Activated naive CD4-positive, alpha-beta T cell treated with anti-CD3 and anti-CD28 coated beads for 36 hours (primary cell): ENCODE results near the gene SLC38A10. TPM values are rescaled to one million over a fixed set of nuclear protein-coding genes. Genes with fewer than 3 reads are reported as not detected.
"Not testable (repeated sequence)": the region's sequence is repeated elsewhere in the genome, so short reads cannot be mapped to it uniquely, and the experiment has no call there.

Experiments used
- CTCF ChIA-PET: fragments of 350-600 bp; sonication (Branson Sonifier 250); formaldehyde crosslinking; loops from one replicate; lab custom pipeline; 2021; ENCODE audit warnings: antibody characterized with exemption; lab: Charles Lee
- DNase-seq: peaks from one replicate; pipeline ENCODE4 v3.0.0-alpha.2; 2020
- H3K27ac Mint-ChIP-seq: one replicate; pipeline ENCODE4 v1.8.0; 2021; ENCODE audit warnings: mild to moderate bottlenecking, mixed read lengths
- H3K27me3 Mint-ChIP-seq: one replicate; pipeline ENCODE4 v1.8.0; 2021; ENCODE audit warnings: low read depth, mixed read lengths
- H3K36me3 Mint-ChIP-seq: one replicate; pipeline ENCODE4 v1.8.0; 2021; ENCODE audit warnings: low read depth, mixed read lengths
- H3K4me1 Mint-ChIP-seq: one replicate; pipeline ENCODE4 v1.8.0; 2021; ENCODE audit warnings: low read depth, mixed read lengths
- H3K4me3 Mint-ChIP-seq: one replicate; pipeline ENCODE4 v1.8.0; 2021; ENCODE audit warnings: mild to moderate bottlenecking, moderate library complexity, mixed read lengths
- H3K9me3 Mint-ChIP-seq: one replicate; pipeline ENCODE4 v1.8.0; 2021; ENCODE audit warnings: mixed read lengths
- intact Hi-C: fragments of 100-400 bp; cut with micrococcal nuclease; formaldehyde crosslinking; loops from one replicate; pipeline ENCODE4 v1.15.1; 2023
- total RNA-seq, 2 experiments: library from RNA; stranded (reverse); gene quantifications; one replicate each; pipeline ENCODE4 v1.2.3, GENCODE V29; 2021

Gene SLC38A10
- total RNA-seq, 2 experiments from 2014 or later: 29.1 to 31.9 TPM

- CTCF ChIA-PET: no interaction called here
- intact Hi-C loops: no loop called here
- peaks cover 12% of the 10 kb centered on the region for H3K36me3 Mint-ChIP-seq
- no peaks in the 10 kb centered on the region for H3K9me3 Mint-ChIP-seq
- no peak overlapping the region for H3K4me3 Mint-ChIP-seq
- H3K4me1 Mint-ChIP-seq: no peaks in the 10 kb centered on the region
- no peak for DNase-seq
- H3K27me3 Mint-ChIP-seq: no peaks in the 10 kb centered on the region
- H3K27ac Mint-ChIP-seq: no peak overlapping the region
These were observed 65.5 kb downstream of the SLC38A10 start for GRCh38 chr17:81229666-81229920.

- no peak overlapping the region for H3K27ac Mint-ChIP-seq
- H3K9me3 Mint-ChIP-seq: no peaks in the 10 kb centered on the region
- H3K36me3 Mint-ChIP-seq: peaks cover 12% of the 10 kb centered on the region
- DNase-seq: no peak
- intact Hi-C loops: no loop called here
- no peak overlapping the region for H3K4me3 Mint-ChIP-seq
- peaks cover under 1% of the 10 kb centered on the region for H3K4me1 Mint-ChIP-seq
- CTCF ChIA-PET: no interaction called here
- no peaks in the 10 kb centered on the region for H3K27me3 Mint-ChIP-seq
These were observed 66.1 kb downstream of the SLC38A10 start for GRCh38 chr17:81228834-81229665.

- Mint-ChIP-seq H3K4me1 (peaks cover 7% of the 10 kb centered on the region), H3K9me3 (no peaks in the 10 kb centered on the region), H3K36me3 (peaks cover 12% of the 10 kb centered on the region), H3K27me3 (no peaks in the 10 kb centered on the region), H3K4me3 (no peak overlapping the region), H3K27ac (no peak overlapping the region)
- intact Hi-C loops: no loop called here
- no peak for DNase-seq
- CTCF ChIA-PET: no interaction called here
These were observed 66.7 kb downstream of the SLC38A10 start for GRCh38 chr17:81228420-81228819.

GRCh38 chr17:81227630-81228029 lies 67.5 kb downstream of the SLC38A10 start:
- intact Hi-C loops, DNase-seq, H3K9me3 Mint-ChIP-seq, H3K4me1 Mint-ChIP-seq, H3K4me3 Mint-ChIP-seq, H3K27ac Mint-ChIP-seq, H3K27me3 Mint-ChIP-seq: not testable (repeated sequence)
- peaks cover 11% of the 10 kb centered on the region for H3K36me3 Mint-ChIP-seq
- CTCF ChIA-PET: interaction anchor here (0.5 kb wide), 1 partner anchor 1824 kb away, joined by 3 read pairs; no protein-coding TSS in a partner anchor

- peaks cover 1% of the 10 kb centered on the region for H3K36me3 Mint-ChIP-seq
- no peaks in the 10 kb centered on the region for H3K9me3 Mint-ChIP-seq
- peak overlapping the region; percentile 77 for H3K4me3 Mint-ChIP-seq
- CTCF ChIA-PET: no interaction called here
- intact Hi-C loops: loop anchor here (1.0 to 5.0 kb wide), 4 partner anchors 16 to 330 kb away; partner anchors contain the start of genes NDUFAF8 and TEPSIN
- peak overlapping the region; percentile 13 for H3K27ac Mint-ChIP-seq
- DNase-seq: no peak
- H3K4me1 Mint-ChIP-seq: peaks cover 16% of the 10 kb centered on the region
- H3K27me3 Mint-ChIP-seq: no peaks in the 10 kb centered on the region
These were observed 71.4 kb downstream of the SLC38A10 start for GRCh38 chr17:81223762-81224130.

DNA sequence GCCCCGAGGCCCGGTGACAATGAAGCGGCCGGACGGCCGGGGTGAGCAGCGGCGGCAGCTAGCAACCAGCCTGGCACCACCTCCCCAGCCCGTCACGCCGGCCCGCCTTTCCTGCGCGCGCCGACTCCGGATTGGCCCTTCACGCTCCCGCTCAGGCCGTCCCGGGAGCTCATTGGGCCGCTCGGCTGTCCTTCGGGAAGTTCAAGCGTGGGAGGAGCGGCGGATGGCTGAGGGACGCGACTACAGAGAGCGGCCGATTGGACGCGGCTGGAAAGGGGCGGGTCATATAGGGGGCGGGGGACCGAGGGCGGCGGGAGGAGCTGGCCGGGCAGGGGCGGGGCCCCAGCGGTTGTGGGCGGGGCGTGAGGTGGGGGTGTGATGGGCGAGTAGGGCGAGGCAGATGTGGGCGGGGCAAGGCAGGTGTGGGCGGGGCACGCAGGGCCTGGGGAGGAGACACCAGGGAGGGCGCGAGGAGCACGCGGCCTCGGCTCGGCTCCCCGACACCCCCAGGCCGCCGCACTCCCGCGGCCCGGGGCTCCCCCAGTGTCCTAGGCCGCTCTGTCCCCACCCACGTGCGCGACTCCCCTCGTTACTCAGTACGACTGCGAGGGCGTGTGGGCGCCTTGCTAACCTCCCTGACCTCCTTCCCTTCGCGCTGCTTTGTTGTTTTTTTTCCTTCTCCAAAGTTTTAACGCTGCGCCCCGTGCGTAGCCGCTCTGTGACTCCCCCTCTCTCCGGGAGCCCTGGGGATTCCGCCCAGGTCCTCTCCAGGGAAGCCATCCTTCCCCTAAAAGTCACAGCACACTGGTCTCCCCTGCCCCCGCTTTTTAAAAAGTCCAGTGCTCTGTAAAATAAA lies 72.0 kb downstream of the SLC38A10 start, which contains the start of gene CEP131:
CEP131 (minus strand) TSS at position 60 of the 856 bp plus-strand sequence. CDS start 2,909 bp downstream, outside the sequence.
- CTCF ChIA-PET: interaction anchor here (0.7 kb wide), 1 partner anchor 261 kb away, joined by 4 read pairs; no protein-coding TSS in a partner anchor
- Mint-ChIP-seq H3K9me3 (no peaks in the 10 kb centered on the region), H3K4me3 (peak within 1 kb of the TSS; percentile 77), H3K36me3 (peaks cover 1% of the 10 kb centered on the region), H3K4me1 (peaks cover 16% of the 10 kb centered on the region), H3K27ac (peak within 1 kb of the TSS; percentile 13), H3K27me3 (no peaks in the 10 kb centered on the region)
- intact Hi-C loops: loop anchor here (1.0 to 5.0 kb wide), 4 partner anchors 16 to 330 kb away; partner anchors contain the start of genes NDUFAF8 and TEPSIN
- DNase-seq: peak; percentile 100

DNA sequence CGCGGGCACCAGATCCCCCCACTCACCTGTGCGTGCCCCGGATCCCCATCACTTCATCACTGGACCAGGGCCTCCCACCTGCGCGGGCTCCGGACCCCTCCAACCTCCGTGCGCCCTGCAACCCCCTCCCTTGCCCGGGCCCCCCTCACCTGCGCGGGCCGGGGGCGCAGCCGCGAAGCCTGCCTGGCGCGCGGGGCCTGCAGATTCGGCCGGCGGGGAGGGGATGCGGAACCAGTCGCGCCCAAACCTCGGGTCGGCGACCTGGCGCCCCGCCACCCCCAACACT lies 72.5 kb downstream of the SLC38A10 start:
- intact Hi-C loops: loop anchor here (5.0 kb wide), 1 partner anchor 190 kb away; no protein-coding TSS in a partner anchor
- DNase-seq: no peak
- peaks cover 16% of the 10 kb centered on the region for H3K4me1 Mint-ChIP-seq
- no peaks in the 10 kb centered on the region for H3K27me3 Mint-ChIP-seq
- H3K27ac Mint-ChIP-seq: no peak overlapping the region
- peaks cover 3% of the 10 kb centered on the region for H3K36me3 Mint-ChIP-seq
- H3K9me3 Mint-ChIP-seq: no peaks in the 10 kb centered on the region
- CTCF ChIA-PET: interaction anchor here (0.7 kb wide), 1 partner anchor 262 kb away, joined by 4 read pairs; no protein-coding TSS in a partner anchor
- H3K4me3 Mint-ChIP-seq: peak overlapping the region; percentile 68

- no peaks in the 10 kb centered on the region for H3K27me3 Mint-ChIP-seq
- CTCF ChIA-PET: no interaction called here
- H3K36me3 Mint-ChIP-seq: peaks cover 4% of the 10 kb centered on the region
These were observed 73.1 kb downstream of the SLC38A10 start for GRCh38 chr17:81221842-81222619.

DNA sequence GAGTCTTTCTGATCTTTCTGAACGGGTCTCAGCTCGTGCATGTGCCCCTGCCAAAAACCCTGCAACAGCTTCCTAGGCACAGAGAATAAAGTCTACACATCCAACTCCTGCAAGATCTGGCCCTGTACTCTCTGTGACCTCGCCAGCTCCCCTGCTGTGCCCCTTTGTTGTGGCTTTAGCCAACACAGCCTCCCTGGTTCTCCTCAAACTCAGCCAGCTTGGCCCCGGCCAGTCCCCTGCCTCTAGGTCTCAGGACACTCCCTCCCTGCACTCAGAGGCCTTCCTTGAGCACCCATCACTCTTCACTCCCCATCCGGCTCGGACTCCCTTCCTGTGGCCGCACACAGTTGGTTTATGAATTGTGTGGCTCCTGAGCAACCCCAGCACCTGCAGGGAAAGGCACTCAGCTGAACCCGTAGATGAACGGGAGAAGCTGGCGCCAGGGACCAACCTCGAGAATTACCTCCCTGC lies 73.7 kb downstream of the SLC38A10 start:
- H3K4me3 Mint-ChIP-seq: peak overlapping the region; percentile 68
- H3K27ac Mint-ChIP-seq: no peak overlapping the region
- H3K9me3 Mint-ChIP-seq: no peaks in the 10 kb centered on the region
- H3K27me3 Mint-ChIP-seq: no peaks in the 10 kb centered on the region
- no peak for DNase-seq
- H3K4me1 Mint-ChIP-seq: peaks cover 16% of the 10 kb centered on the region
- H3K36me3 Mint-ChIP-seq: peaks cover 4% of the 10 kb centered on the region
- CTCF ChIA-PET: no interaction called here
- intact Hi-C loops: loop anchor here (5.0 kb wide), 1 partner anchor 189 kb away; no protein-coding TSS in a partner anchor

More at GRCh38 chr17:81221842-81222619, 73.1 kb downstream of the SLC38A10 start:
- Mint-ChIP-seq H3K9me3 (no peaks in the 10 kb centered on the region), H3K27ac (no peak overlapping the region), H3K4me1 (peaks cover 16% of the 10 kb centered on the region), H3K4me3 (peak overlapping the region; percentile 68)
- intact Hi-C loops: loop anchor here (5.0 kb wide), 1 partner anchor 190 kb away; no protein-coding TSS in a partner anchor
- DNase-seq: no peak

DNA sequence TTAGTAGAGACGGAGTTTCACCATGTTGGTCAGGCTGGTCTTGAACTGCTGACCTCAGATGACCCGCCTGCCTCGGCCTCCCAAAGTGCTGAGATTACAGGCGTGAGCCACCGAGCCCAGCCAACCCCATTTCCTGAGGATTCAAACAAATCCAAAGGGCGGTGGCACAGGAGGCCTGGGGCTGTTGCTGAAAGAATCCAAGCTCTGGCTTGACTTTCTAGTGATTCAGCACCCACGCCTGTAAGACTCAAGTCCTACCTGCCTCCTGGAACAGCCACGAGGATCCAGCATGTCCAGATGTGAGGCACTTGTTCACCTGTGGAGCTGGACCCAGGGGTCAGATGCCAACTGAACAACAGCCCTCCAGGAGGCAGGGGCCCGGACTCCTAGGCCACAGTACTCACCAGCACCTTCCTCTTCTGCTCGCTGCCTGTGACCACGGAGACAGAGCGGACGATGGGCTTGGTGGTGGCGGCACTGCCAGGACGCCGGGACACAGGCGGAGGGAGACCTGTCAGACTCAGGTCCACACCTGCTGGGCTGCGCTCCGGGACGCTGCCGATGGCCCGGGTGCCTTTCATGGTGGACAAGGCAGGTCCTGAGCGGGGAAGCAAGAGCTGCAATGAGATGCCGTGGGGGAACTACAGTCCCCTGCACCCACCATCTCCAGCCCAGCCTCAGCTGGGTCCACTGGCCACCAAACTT lies 75.5 kb downstream of the SLC38A10 start:
- intact Hi-C loops: loop anchor here (5.0 kb wide), 1 partner anchor 187 kb away; no protein-coding TSS in a partner anchor
- Mint-ChIP-seq H3K4me3 (no peak overlapping the region), H3K9me3 (no peaks in the 10 kb centered on the region), H3K4me1 (peaks cover 16% of the 10 kb centered on the region), H3K36me3 (peaks cover 4% of the 10 kb centered on the region), H3K27ac (no peak overlapping the region), H3K27me3 (no peaks in the 10 kb centered on the region)
- no peak for DNase-seq
- CTCF ChIA-PET: no interaction called here

DNA sequence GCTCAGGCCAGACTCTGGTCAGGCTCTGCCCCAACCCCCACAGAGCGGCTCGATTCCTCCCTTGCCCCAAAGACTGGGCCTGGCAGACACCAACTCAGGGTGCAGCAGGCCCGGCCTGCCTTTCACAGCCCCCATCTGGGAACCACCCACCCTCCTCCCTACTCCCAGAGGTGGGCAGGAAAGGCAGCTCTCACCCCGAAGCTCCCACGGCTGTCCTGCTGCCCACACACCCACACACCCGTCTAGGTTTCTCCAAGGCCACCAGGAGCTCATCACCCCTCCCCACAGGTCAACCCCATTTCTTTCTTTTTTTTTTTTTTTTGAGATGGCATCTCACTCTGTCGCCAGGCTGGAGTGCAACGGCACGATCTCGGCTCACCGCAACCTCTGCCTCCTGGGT lies 76.1 kb downstream of the SLC38A10 start:
- CTCF ChIA-PET: no interaction called here
- H3K4me3 Mint-ChIP-seq: no peak overlapping the region
- intact Hi-C loops: no loop called here
- peaks cover 4% of the 10 kb centered on the region for H3K36me3 Mint-ChIP-seq
- no peak overlapping the region for H3K27ac Mint-ChIP-seq
- no peaks in the 10 kb centered on the region for H3K27me3 Mint-ChIP-seq
- peaks cover 15% of the 10 kb centered on the region for H3K4me1 Mint-ChIP-seq
- no peaks in the 10 kb centered on the region for H3K9me3 Mint-ChIP-seq
- no peak for DNase-seq
